Thyroid gland (tissue), 4 donors: Measurements from ENCODE around the gene QARS1.

Source experiments
- POLR2A ChIP-seq, 2 donors: fragments of 450-650 bp; IDR thresholded peaks; one replicate each; pipeline ENCODE4 v1.6.1; 2017; ENCODE audit warnings: antibody characterized with exemption in 2 of 2, mild to moderate bottlenecking in 2 of 2, moderate library complexity in 1 of 2
- TF ChIP-seq, protein P1 (sequence below), 6 experiments: fragments of 200-600 bp in 3 of 6; fragments of 450-650 bp in 3 of 6; sonication (generic) in 3 of 6; IDR thresholded peaks; one replicate each; pipeline ENCODE4 v1.5.1; 2016 to 2019; ENCODE audit warnings: antibody characterized with exemption in 6 of 6, mild to moderate bottlenecking in 2 of 6, inconsistent platforms in 1 of 6, moderate library complexity in 1 of 6

GRCh38 chr3:49076646-49077045 is 27.9 kb downstream of the QARS1 start:
- TF ChIP-seq, protein P1, sequence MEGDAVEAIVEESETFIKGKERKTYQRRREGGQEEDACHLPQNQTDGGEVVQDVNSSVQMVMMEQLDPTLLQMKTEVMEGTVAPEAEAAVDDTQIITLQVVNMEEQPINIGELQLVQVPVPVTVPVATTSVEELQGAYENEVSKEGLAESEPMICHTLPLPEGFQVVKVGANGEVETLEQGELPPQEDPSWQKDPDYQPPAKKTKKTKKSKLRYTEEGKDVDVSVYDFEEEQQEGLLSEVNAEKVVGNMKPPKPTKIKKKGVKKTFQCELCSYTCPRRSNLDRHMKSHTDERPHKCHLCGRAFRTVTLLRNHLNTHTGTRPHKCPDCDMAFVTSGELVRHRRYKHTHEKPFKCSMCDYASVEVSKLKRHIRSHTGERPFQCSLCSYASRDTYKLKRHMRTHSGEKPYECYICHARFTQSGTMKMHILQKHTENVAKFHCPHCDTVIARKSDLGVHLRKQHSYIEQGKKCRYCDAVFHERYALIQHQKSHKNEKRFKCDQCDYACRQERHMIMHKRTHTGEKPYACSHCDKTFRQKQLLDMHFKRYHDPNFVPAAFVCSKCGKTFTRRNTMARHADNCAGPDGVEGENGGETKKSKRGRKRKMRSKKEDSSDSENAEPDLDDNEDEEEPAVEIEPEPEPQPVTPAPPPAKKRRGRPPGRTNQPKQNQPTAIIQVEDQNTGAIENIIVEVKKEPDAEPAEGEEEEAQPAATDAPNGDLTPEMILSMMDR (IDR thresholded peaks at IDR 0.05): no peak
- no peak for TF ChIP-seq POLR2A (IDR thresholded peaks at IDR 0.05)
